ENCODE measurements around the gene LYRM9. TPM values are rescaled to one million over a fixed set of nuclear protein-coding genes. Genes with fewer than 3 reads are reported as not detected.

Gene LYRM9
- total and polyA plus RNA-seq, 10 of the 15 experiments (the other 5 are each of a cell fraction or from before 2014, with no cell fraction given), result 1.8 to 8.3 (median 4.6) TPM

DNA sequence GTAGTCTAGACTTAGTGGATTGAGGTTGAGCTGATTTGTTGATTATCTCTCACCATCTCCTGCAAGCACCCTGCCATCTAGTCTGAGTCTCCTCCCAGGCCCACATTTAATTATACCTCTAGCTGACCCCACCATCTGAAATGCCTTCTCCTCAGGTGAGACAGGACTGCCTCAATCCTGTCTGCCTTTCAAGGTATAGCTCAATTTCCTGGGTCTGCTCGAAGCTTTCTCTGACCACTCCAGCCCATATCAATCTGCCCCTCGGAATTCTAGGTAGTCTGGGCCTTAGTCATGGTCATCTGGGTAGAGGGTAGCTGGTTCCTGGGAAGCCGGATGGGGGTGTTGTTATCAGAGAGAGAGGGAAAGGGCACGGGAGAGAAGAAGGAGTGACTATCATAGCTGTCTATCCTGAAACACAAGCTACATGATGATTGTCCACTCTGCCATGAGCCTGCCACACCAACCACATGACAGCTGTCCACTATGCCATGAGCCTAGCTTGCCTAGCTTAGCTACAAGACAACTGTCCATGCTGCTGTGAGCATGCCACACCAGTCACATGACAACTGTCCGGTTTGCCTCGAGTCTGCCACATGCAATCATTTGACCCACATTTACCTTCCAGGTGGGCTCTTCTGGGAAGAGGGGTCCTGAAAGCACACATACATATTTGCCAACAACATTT lies 34.4 kb downstream of the LYRM9 start (continued):
- TF ChIP-seq ETV6 (conservative IDR thresholded peaks at IDR 0.05 in 1 of 2, IDR thresholded peaks at IDR 0.05 in 1 of 2; ENCODE audit: borderline replicate concordance in 1 of 2, low read depth in 1 of 2), result no peak
- no peak for TF ChIP-seq HDAC2 (IDR thresholded peaks at IDR 0.05)
- TF ChIP-seq YY1 (IDR thresholded peaks at IDR 0.05; ENCODE audit: low read depth, low read length), result no peak
- no peak for TF ChIP-seq SIN3A (IDR thresholded peaks at IDR 0.05; ENCODE audit: low read depth, low read length)
- TF ChIP-seq FOXK2 (IDR thresholded peaks at IDR 0.05), result no peak
- no peak for TF ChIP-seq DPF2 (IDR thresholded peaks at IDR 0.05)
- TF ChIP-seq, protein P1, sequence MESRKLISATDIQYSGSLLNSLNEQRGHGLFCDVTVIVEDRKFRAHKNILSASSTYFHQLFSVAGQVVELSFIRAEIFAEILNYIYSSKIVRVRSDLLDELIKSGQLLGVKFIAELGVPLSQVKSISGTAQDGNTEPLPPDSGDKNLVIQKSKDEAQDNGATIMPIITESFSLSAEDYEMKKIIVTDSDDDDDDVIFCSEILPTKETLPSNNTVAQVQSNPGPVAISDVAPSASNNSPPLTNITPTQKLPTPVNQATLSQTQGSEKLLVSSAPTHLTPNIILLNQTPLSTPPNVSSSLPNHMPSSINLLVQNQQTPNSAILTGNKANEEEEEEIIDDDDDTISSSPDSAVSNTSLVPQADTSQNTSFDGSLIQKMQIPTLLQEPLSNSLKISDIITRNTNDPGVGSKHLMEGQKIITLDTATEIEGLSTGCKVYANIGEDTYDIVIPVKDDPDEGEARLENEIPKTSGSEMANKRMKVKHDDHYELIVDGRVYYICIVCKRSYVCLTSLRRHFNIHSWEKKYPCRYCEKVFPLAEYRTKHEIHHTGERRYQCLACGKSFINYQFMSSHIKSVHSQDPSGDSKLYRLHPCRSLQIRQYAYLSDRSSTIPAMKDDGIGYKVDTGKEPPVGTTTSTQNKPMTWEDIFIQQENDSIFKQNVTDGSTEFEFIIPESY (IDR thresholded peaks at IDR 0.05), result no peak
- TF ChIP-seq HCFC1 (IDR thresholded peaks at IDR 0.05; ENCODE audit: low read length), result no peak
- no peak for TF ChIP-seq RFX5 (IDR thresholded peaks at IDR 0.05; ENCODE audit: low read depth, low read length)
- TF ChIP-seq PML (IDR thresholded peaks at IDR 0.05; ENCODE audit: low read length), result no peak

DNA sequence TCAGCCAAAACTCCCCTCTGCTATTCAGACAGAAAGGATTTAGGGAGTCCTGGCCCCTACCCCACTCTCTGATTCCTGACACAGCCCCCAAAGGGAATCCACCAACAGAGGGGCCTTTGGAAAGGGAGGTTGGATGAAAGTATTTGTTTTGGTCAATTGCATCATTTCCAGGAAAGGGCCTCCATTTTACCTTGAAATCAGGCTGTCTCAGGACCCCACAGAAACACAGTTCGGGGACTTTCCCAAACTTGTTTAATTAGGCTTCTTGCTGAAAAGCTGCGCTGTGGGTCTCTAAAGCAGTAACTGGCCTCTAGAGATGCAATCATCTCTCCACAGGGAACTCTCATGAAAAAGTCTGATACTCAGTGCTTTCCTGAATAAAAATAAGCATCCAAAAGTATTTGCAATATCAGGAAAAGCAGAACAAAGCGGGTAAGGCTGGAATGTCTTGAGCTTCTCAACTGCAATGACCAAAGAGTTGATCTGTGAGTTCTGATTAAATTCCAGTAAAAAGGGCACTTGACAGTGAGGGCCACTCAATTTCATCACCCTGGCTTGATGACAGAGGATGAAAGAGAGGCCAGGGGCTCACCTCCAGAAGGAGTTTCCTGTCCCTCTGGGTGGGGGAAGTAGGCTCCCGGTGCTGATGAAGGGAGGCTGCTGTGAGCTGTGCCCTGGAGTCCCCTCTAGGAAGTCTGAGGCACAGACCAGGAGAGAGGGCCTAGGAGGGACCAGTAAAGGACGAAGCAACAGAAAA lies 36.3 kb downstream of the LYRM9 start:
- H2AFZ ChIP-seq (ENCODE audit: control insufficient read depth, low read depth, low read length), result no peak overlapping the region
- ChIA-PET SMC1A (ENCODE audit: uncharacterized antibody, unreplicated experiment) (interaction anchor here (0.5 to 3.3 kb wide), 2 partner anchors 15 to 49 kb away, joined by 3 to 30 read pairs; no protein-coding TSS in a partner anchor), CTCF (interaction anchor here (1.3 to 3.1 kb wide), 3 partner anchors 13 to 51 kb away, joined by 3 to 16 read pairs (median 3); no protein-coding TSS in a partner anchor), POLR2A (no interaction called here), RAD21 (ENCODE audit: unreplicated experiment) (interaction anchor here (1.0 to 3.2 kb wide), 4 partner anchors 23 to 52 kb away, joined by 3 to 16 read pairs (median 4); partner anchors contain the start of gene LYRM9)
- no peaks in the 10 kb centered on the region for H3K27me3 ChIP-seq (replicated peaks in 1 of 2; ENCODE audit: control insufficient read depth in 2 of 2, insufficient read depth in 2 of 2, low read length in 1 of 2)
- intact Hi-C loops (cut with micrococcal nuclease; ENCODE audit: unreplicated experiment) (no loop called here), in situ Hi-C loops (cut with MboI) (no loop called here)
- H3K79me2 ChIP-seq (ENCODE audit: control insufficient read depth, insufficient read depth, low read length), result no peaks in the 10 kb centered on the region
- H3K4me3 ChIP-seq, result no peak overlapping the region
- H3K4me2 ChIP-seq (ENCODE audit: control insufficient read depth, insufficient read depth), result no peak overlapping the region
- FAIRE-seq (no peak), ATAC-seq (no peak), DNase-seq (ENCODE audit: low read depth, low spot score) (no peak)
- no peaks in the 10 kb centered on the region for H3K36me3 ChIP-seq (ENCODE audit: control insufficient read depth in 2 of 2, insufficient read depth in 2 of 2, low read length in 1 of 2)
- no peaks in the 10 kb centered on the region; the same call in 2 of the 3 replicates for H3K9me3 ChIP-seq (replicated peaks; ENCODE audit: control insufficient read depth, insufficient read depth, low read length)
- 46% methylated on average over 5 of the region's 5 CpGs for WGBS (ENCODE audit: insufficient coverage, insufficient replicate concordance, low lambda C conversion rate, missing lambda C conversion rate)
- no TSS peak for BruUV-seq (replicated peaks)
- no peak overlapping the region for H3K27ac ChIP-seq (ENCODE audit: control insufficient read depth, insufficient read depth)
- H3K9ac ChIP-seq (ENCODE audit: control insufficient read depth, insufficient read depth, low read length), result no peak overlapping the region
- H4K20me1 ChIP-seq (ENCODE audit: control insufficient read depth, insufficient read depth), result no peaks in the 10 kb centered on the region
- H3K4me1 ChIP-seq (ENCODE audit: control insufficient read depth, insufficient read depth, low read length), result no peaks in the 10 kb centered on the region
- TF ChIP-seq USF2 (IDR thresholded peaks at IDR 0.05; ENCODE audit: borderline replicate concordance, low read depth, low read length), result no peak
- no peak for TF ChIP-seq SIN3A (IDR thresholded peaks at IDR 0.05; ENCODE audit: low read depth, low read length)
- TF ChIP-seq, protein P2, sequence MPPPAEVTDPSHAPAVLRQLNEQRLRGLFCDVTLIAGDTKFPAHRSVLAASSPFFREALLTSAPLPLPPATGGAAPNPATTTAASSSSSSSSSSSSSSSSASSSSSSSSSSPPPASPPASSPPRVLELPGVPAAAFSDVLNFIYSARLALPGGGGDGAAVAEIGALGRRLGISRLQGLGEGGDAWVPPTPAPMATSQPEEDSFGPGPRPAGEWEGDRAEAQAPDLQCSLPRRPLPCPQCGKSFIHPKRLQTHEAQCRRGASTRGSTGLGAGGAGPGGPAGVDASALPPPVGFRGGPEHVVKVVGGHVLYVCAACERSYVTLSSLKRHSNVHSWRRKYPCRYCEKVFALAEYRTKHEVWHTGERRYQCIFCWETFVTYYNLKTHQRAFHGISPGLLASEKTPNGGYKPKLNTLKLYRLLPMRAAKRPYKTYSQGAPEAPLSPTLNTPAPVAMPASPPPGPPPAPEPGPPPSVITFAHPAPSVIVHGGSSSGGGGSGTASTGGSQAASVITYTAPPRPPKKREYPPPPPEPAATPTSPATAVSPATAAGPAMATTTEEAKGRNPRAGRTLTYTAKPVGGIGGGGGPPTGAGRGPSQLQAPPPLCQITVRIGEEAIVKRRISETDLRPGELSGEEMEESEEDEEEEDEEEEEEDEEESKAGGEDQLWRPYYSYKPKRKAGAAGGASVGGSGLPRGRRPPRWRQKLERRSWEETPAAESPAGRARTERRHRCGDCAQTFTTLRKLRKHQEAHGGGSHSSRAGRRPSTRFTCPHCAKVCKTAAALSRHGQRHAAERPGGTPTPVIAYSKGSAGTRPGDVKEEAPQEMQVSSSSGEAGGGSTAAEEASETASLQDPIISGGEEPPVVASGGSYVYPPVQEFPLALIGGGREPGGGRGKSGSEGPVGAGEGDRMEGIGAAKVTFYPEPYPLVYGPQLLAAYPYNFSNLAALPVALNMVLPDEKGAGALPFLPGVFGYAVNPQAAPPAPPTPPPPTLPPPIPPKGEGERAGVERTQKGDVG (CRISPR knock-in tag; IDR thresholded peaks at IDR 0.05), result no peak
- no peak for TF ChIP-seq SREBF1 (IDR thresholded peaks at IDR 0.05; ENCODE audit: low read length)
- TF ChIP-seq MEF2B (IDR thresholded peaks at IDR 0.05; ENCODE audit: partially characterized antibody, poor library complexity, severe bottlenecking), result no peak
- TF ChIP-seq ZNF217 (IDR thresholded peaks at IDR 0.05), result no peak

Measured in GM12878 (cell line).